PC-9 (cell line): Measurements from ENCODE around the gene TAF13.

Experiments
- CTCF ChIP-seq: fragments of 200-600 bp; sonication (generic); conservative IDR thresholded peaks from 2 replicates; pipeline ENCODE4 v1.6.1; 2017; ENCODE audit warnings: mixed run types, antibody characterized with exemption, mild to moderate bottlenecking, moderate library complexity
- EZH2 ChIP-seq: fragments of 200-600 bp; sonication (generic); IDR thresholded peaks from 2 replicates; pipeline ENCODE4 v1.8.0; 2017; ENCODE audit warnings: antibody characterized with exemption, low read depth

DNA sequence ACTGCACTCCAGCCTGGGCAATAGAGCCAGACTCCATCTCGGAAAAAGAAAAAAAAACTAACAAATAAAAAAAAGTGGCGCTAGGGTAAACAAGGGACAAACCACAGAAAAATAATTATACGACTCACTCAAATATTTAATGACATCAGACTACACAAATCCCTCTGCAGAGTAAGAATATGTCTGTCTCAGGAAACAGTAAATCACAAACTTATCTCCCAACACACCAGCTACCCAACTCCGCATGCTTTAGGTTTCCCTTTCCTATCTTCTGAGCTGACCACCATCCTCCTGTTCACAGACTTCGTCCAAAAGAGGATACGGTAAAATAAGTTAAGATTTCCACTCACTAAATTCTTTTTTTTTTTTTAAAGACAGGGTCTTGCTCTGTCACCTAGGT, 50.1 kb downstream of the TAF13 start:
- TF ChIP-seq EZH2 (no peak), CTCF (no peak)
